OCI-LY1 (cell line): ENCODE data around the gene WDR26.
"Not testable (repeated sequence)": the region's sequence is repeated elsewhere in the genome, so short reads cannot be mapped to it uniquely, and the experiment has no call there.

Source experiments
- EZH2 ChIP-seq: fragments of 200-600 bp; sonication (generic), shearing (Covaris generic); IDR thresholded peaks from 2 replicates; pipeline ENCODE4 v1.8.0; 2017; ENCODE audit warnings: borderline replicate concordance, mixed run types, mild to moderate bottlenecking, antibody characterized with exemption, low read length, moderate library complexity, mixed read lengths
- TF ChIP-seq, protein P1 (sequence below): fragments of 200-600 bp; sonication (generic), shearing (Covaris generic); IDR thresholded peaks from 2 replicates; pipeline ENCODE4 v1.5.1; 2017; ENCODE audit warnings: mild to moderate bottlenecking, antibody characterized with exemption, low read length, moderate library complexity, mixed read lengths

DNA sequence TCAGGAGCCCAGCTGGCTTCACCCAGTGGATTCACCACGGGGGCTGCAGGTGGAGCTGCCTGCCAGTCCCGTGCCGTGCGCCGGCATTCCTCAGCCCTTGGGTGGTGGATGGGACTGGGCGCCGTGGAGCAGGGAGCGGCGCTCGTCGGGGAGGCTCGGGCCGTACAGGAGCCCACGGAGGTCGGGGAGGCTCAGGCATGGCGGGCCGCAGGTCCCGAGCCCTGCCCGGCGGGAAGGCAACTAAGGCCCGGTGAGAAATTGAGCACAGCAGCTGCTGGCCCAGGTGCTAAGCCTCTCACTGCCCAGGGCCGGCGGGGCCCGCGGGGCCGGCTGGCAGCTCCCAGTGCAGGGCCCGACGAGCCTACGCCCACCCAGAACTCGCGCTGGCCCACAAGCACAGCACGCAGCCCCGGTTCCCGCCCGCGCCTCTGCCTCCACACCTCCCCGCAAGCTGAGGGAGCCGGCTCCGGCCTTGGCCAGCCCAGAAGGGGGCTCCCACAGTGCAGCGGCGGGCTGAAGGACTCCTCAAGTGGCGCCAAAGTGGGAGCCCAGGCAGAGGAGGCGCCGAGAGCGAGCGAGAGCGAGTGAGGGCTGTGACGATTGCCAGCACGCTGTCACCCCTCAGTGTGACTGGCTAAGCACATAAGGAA is 82.0 kb downstream of the WDR26 start:
- TF ChIP-seq, protein P1, sequence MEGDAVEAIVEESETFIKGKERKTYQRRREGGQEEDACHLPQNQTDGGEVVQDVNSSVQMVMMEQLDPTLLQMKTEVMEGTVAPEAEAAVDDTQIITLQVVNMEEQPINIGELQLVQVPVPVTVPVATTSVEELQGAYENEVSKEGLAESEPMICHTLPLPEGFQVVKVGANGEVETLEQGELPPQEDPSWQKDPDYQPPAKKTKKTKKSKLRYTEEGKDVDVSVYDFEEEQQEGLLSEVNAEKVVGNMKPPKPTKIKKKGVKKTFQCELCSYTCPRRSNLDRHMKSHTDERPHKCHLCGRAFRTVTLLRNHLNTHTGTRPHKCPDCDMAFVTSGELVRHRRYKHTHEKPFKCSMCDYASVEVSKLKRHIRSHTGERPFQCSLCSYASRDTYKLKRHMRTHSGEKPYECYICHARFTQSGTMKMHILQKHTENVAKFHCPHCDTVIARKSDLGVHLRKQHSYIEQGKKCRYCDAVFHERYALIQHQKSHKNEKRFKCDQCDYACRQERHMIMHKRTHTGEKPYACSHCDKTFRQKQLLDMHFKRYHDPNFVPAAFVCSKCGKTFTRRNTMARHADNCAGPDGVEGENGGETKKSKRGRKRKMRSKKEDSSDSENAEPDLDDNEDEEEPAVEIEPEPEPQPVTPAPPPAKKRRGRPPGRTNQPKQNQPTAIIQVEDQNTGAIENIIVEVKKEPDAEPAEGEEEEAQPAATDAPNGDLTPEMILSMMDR: not testable (repeated sequence)
- not testable (repeated sequence) for TF ChIP-seq EZH2
